Activated T-helper 1 cell treated with anti-CD3 and anti-CD28 coated beads, Interleukin-12 subunit alpha, Interleukin-12 subunit beta, Interleukin-2, Interleukin-4 antibody, amounts not matched to agents 30 ng/mL and 10 ng/mL and 1 ng/mL, durations not matched to agents 14 hours and 24 hours and 36 hours (primary cell): ENCODE measurements around the gene TNIK. TPM values are rescaled to one million over a fixed set of nuclear protein-coding genes. Genes with fewer than 3 reads are reported as not detected.
"Not testable (repeated sequence)": the region's sequence is repeated elsewhere in the genome, so short reads cannot be mapped to it uniquely, and the experiment has no call there.

Source experiments
- DNase-seq: peaks from one replicate; pipeline ENCODE4 v3.0.0; 2021; ENCODE audit warnings: low spot score
- H3K27ac Mint-ChIP-seq: one replicate; pipeline ENCODE4 v1.8.0; 2021; ENCODE audit warnings: mild to moderate bottlenecking, mixed read lengths
- H3K27me3 Mint-ChIP-seq: one replicate; pipeline ENCODE4 v1.8.0; 2022; ENCODE audit warnings: mild to moderate bottlenecking, moderate library complexity, mixed read lengths; ENCODE audit not compliant: insufficient read depth
- H3K36me3 Mint-ChIP-seq: one replicate; pipeline ENCODE4 v1.8.0; 2021; ENCODE audit warnings: low read depth, mixed read lengths
- H3K4me1 Mint-ChIP-seq: one replicate; pipeline ENCODE4 v1.8.0; 2021; ENCODE audit warnings: low read depth, mixed read lengths
- H3K4me3 Mint-ChIP-seq: one replicate; pipeline ENCODE4 v1.8.0; 2021; ENCODE audit warnings: mild to moderate bottlenecking, moderate library complexity, mixed read lengths
- H3K9me3 Mint-ChIP-seq: one replicate; pipeline ENCODE4 v1.8.0; 2021; ENCODE audit warnings: mixed read lengths
- intact Hi-C: fragments of 100-400 bp; cut with micrococcal nuclease; formaldehyde crosslinking; loops from one replicate; pipeline ENCODE4 v1.15.1; 2024
- total RNA-seq: library from RNA; stranded (reverse); gene quantifications from 2 replicates; pipeline ENCODE4 v1.2.3, GENCODE V29; 2022

TNIK gene
- total RNA-seq, 1 donor from 2014 or later = 21.5 TPM

DNA sequence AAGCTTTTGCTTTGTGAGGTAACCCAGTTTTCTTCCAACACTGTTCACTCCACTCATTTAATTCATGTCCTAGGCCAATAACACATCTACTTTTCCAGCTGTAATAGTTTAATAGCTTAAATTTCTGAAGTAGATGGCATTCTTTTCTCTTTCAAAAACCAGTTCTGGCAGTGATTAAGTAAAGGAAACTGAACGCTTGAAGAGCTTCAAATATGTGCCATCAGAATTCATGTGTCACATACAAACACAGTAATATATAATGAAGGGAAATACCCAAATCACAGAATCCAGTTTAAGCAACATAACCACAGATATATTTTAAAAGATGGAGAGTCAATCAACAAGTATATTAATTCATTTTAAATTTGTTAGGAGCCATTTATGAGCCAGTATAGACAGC lies 91.0 kb downstream of the TNIK start:
- Mint-ChIP-seq H3K4me3 (no peak overlapping the region), H3K36me3 (peaks cover 8% of the 10 kb centered on the region), H3K27me3 (no peaks in the 10 kb centered on the region), H3K27ac (no peak overlapping the region), H3K4me1 (no peaks in the 10 kb centered on the region), H3K9me3 (no peaks in the 10 kb centered on the region)
- no peak for DNase-seq
- intact Hi-C loops = no loop called here

DNA sequence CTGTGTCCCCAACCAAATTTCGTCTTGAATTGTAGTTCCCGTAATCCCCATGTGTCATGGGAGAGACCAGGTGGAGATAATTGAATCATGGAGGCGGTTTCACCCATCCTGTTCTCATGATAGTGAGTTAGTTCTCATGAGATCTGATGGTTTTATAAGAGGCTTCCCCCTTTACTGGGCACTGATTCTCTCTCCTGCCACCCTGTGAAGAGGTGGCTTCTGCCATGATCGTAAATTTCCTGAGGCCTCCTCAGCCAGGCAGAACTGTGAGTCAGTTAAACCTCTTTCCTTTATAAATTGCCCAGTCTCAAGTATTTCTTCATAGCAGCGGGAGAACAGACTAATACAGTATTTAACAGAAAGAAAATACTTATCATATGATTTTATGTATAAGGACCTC lies 93.5 kb downstream of the TNIK start:
- DNase-seq = not testable (repeated sequence)

DNA sequence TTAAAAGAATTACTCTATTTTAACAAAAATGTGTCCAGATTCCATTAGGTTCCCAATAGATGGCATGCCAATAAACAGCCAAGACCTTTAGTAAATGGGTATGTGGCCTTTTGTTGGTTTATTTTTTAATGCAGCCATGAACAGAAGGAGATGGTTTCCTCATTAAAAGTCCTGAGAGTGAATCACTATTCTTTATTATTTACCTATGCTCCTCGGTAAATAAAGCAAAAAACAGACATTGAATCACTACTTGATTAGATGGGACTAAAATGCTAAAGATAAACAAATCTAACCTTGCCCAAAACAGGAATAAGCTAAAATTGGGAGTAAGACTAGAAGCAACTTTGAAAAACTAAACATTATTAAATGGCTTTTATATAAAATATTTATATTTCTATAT lies 94.2 kb downstream of the TNIK start:
- H3K27ac Mint-ChIP-seq = no peak overlapping the region
- no peak overlapping the region for H3K4me3 Mint-ChIP-seq
- H3K27me3 Mint-ChIP-seq = no peaks in the 10 kb centered on the region

More for the DNA sequence above, 93.5 kb downstream of the TNIK start:
- H3K4me1 Mint-ChIP-seq, H3K27ac Mint-ChIP-seq, H3K36me3 Mint-ChIP-seq, H3K9me3 Mint-ChIP-seq, H3K4me3 Mint-ChIP-seq, H3K27me3 Mint-ChIP-seq, intact Hi-C loops: not testable (repeated sequence)

DNA sequence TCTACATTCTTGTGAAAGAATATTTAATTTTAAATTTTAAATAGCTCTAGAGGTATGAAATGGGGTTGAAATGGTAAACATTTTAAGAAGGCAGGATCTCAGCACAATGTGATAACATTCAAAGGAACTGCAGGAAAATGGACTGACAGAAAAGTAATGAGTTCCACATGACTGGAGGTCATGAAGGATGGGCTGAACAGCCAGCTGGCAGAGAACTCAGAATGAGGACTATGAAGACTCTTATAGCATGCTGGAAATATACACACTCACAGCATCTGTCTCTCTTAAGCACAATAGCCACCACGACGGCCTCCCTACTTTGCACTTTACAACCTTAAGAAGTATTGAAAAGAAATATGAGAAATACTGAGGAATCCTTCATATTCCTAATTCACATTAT lies 94.7 kb downstream of the TNIK start:
- no peak for DNase-seq
- H3K27me3 Mint-ChIP-seq = no peaks in the 10 kb centered on the region
- H3K4me3 Mint-ChIP-seq = no peak overlapping the region
- intact Hi-C loops = no loop called here
- peaks cover 4% of the 10 kb centered on the region for H3K4me1 Mint-ChIP-seq
- H3K27ac Mint-ChIP-seq = no peak overlapping the region
- no peaks in the 10 kb centered on the region for H3K9me3 Mint-ChIP-seq
- peaks cover 13% of the 10 kb centered on the region for H3K36me3 Mint-ChIP-seq

More for the DNA sequence above, 94.2 kb downstream of the TNIK start:
- intact Hi-C loops = no loop called here
- no peak for DNase-seq
- Mint-ChIP-seq H3K9me3 (no peaks in the 10 kb centered on the region), H3K36me3 (peaks cover 13% of the 10 kb centered on the region), H3K4me1 (no peaks in the 10 kb centered on the region)

DNA sequence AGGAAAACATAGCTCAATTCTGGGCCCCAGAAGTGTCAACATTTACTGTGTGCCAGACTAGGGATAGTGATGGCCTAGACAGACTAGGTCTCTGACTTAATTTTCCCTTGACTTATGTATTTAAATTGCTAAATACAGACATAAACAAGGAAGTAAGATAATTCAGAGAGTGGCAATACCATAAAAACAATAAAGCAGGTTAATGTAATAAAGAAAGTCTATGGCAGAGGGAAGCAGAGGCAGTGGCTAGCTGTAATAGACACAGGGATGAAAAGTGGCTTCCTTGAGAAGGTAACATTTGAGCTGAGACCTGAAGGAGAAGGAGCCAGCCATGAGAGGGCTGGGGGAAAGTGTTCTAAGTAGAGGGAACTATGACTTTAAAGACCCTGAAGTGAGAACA lies 95.7 kb downstream of the TNIK start:
- H3K4me3 Mint-ChIP-seq = no peak overlapping the region
- H3K27ac Mint-ChIP-seq = no peak overlapping the region
- no peaks in the 10 kb centered on the region for H3K27me3 Mint-ChIP-seq
- intact Hi-C loops = no loop called here
- peaks cover 11% of the 10 kb centered on the region for H3K36me3 Mint-ChIP-seq
- peaks cover 4% of the 10 kb centered on the region for H3K4me1 Mint-ChIP-seq
- no peak for DNase-seq
- no peaks in the 10 kb centered on the region for H3K9me3 Mint-ChIP-seq

DNA sequence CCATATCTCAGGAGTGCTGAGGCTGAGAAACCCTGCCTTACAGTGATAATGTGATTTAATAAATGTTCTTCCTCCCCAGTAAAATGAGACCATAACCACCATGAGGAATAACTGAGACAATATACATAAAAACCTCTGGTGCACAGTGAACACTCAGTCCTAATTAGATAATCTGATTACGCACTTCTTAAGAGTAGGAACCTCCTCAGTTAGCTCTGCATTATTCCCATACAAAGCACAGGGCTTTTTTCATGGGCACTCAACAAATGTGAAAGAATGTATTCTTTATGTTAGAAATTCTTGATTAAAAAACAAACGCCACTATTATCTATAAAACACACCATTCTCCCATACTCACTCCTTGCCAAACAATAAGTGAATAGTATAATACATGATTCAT lies 97.0 kb downstream of the TNIK start:
- no peak for DNase-seq
- H3K9me3 Mint-ChIP-seq = no peaks in the 10 kb centered on the region
- no peak overlapping the region for H3K27ac Mint-ChIP-seq
- no peak overlapping the region for H3K4me3 Mint-ChIP-seq
- peaks cover 10% of the 10 kb centered on the region for H3K4me1 Mint-ChIP-seq
- intact Hi-C loops = no loop called here
- no peaks in the 10 kb centered on the region for H3K27me3 Mint-ChIP-seq
- peaks cover 10% of the 10 kb centered on the region for H3K36me3 Mint-ChIP-seq

DNA sequence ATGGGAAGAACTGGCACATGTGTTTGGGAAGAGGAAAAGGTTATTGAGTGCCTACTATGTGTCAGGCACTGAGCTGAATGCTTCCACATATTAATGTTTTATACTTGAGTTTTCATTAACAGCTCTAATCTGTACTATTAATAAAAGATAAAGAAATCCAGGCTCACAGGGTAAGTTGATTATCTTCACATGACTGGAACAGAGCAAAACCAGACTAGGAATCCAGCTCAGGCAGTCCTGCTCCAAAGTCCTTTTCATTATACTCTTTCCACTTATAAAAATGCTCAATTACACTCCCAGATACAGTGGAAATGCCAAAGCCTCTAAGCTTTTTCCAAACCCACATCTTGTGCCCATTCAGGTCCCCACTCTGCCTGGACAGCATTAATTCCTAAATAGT lies 97.6 kb downstream of the TNIK start:
- Mint-ChIP-seq H3K9me3 (no peaks in the 10 kb centered on the region), H3K27ac (no peak overlapping the region), H3K27me3 (no peaks in the 10 kb centered on the region), H3K4me3 (no peak overlapping the region), H3K36me3 (peaks cover 6% of the 10 kb centered on the region), H3K4me1 (peaks cover 10% of the 10 kb centered on the region)
- no peak for DNase-seq
- intact Hi-C loops = no loop called here

DNA sequence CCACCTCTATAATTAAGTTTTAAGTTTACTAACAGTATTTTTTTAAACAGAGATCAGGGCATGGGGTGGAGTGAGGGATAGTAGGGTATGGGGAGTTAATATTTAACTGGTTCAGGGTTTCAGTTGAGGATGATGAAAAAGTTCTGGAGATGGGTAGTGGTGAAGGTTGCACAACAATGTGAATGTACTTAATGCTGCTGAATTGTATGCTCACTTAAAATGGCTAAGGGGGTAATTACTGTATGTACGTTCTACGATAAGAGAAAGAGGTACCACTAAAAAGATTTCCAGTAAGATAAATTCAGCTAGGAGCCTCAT lies 101.4 kb downstream of the TNIK start:
- Mint-ChIP-seq H3K27me3 (no peaks in the 10 kb centered on the region), H3K4me3 (no peak overlapping the region), H3K36me3 (peaks cover 7% of the 10 kb centered on the region), H3K4me1 (peaks cover 24% of the 10 kb centered on the region), H3K9me3 (no peaks in the 10 kb centered on the region), H3K27ac (no peak overlapping the region)
- DNase-seq = no peak
- intact Hi-C loops = no loop called here

DNA sequence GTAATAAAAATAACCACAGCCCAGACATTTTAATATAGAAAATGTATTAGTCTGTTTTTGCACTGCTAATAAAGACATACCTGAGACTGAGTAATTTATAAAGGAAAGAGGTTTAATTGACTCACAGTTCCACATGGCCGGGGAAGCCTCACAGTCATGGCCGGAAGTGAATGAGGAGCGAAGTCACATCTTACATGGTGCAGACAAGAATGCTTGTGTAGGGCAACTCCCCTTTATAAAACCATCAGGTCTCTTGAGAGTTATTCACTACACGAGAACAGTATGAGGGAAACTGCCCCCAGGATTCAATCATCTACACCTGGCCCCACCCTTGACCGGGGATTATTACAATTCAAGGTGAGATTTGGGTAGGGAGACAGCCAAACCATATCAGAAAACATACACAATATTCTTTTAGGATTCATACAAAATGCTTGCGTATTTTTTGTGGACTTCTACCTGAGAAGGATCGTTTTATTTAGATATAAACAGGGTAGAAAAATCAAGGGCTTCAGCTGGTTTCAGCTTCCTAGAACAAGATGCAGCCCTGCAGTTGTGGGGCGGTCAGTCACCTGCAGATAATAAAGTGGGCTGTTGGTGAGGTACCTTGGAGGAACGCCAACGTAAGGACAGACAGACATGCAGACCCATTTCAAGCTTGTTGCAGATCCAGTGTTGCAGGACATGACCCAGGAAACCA lies 101.9 kb downstream of the TNIK start:
- Mint-ChIP-seq H3K4me1 (peaks cover 24% of the 10 kb centered on the region), H3K27me3 (no peaks in the 10 kb centered on the region), H3K36me3 (peaks cover 5% of the 10 kb centered on the region), H3K4me3 (no peak overlapping the region), H3K9me3 (no peaks in the 10 kb centered on the region), H3K27ac (no peak overlapping the region)
- DNase-seq = no peak
- intact Hi-C loops = no loop called here

DNA sequence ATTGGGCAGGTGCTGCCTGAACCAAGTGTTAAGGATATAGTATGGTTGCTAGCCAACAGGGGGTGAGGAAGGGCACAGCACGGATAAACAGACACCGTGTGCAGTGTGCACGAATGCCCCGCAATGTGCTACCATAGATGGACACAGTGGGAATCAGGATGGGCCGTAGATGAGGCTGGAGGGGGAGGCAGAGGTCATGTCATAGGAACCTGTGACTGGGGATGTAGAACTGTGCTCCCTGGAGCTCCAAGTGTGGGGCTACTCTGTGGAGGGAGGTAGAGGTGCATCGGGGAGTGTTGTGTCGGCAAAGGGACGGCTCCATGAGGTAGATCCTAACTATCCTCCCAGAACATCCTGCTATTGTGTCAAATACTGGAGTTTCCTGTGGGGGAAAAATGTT lies 102.5 kb downstream of the TNIK start:
- Mint-ChIP-seq H3K27ac (no peak overlapping the region), H3K4me1 (peaks cover 24% of the 10 kb centered on the region), H3K36me3 (peaks cover 5% of the 10 kb centered on the region), H3K4me3 (no peak overlapping the region), H3K9me3 (no peaks in the 10 kb centered on the region), H3K27me3 (no peaks in the 10 kb centered on the region)
- intact Hi-C loops = no loop called here
- no peak for DNase-seq

DNA sequence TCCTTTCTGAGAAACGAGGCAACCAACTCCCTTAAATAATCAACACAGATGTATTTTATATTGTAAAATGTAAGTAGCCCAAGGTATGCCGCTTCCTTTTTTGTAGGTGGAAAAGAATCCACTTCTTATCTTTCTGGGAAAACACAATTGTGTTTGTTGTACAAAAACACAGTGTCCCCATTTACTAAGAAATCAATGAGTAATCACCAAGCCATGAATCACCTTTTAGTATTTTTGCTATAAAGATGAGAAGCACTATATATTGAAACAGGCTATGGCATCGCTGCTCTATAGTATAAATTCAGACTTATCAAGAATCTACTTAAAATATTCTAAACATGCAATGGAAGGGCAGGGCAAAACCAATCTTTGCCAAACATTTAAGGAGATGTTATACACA lies 104.0 kb downstream of the TNIK start:
- no peak overlapping the region for H3K4me3 Mint-ChIP-seq
- no peaks in the 10 kb centered on the region for H3K27me3 Mint-ChIP-seq
- peaks cover 30% of the 10 kb centered on the region for H3K4me1 Mint-ChIP-seq
- intact Hi-C loops = no loop called here
- H3K27ac Mint-ChIP-seq = no peak overlapping the region
- H3K9me3 Mint-ChIP-seq = no peaks in the 10 kb centered on the region
- DNase-seq = no peak
- peaks cover 5% of the 10 kb centered on the region for H3K36me3 Mint-ChIP-seq

DNA sequence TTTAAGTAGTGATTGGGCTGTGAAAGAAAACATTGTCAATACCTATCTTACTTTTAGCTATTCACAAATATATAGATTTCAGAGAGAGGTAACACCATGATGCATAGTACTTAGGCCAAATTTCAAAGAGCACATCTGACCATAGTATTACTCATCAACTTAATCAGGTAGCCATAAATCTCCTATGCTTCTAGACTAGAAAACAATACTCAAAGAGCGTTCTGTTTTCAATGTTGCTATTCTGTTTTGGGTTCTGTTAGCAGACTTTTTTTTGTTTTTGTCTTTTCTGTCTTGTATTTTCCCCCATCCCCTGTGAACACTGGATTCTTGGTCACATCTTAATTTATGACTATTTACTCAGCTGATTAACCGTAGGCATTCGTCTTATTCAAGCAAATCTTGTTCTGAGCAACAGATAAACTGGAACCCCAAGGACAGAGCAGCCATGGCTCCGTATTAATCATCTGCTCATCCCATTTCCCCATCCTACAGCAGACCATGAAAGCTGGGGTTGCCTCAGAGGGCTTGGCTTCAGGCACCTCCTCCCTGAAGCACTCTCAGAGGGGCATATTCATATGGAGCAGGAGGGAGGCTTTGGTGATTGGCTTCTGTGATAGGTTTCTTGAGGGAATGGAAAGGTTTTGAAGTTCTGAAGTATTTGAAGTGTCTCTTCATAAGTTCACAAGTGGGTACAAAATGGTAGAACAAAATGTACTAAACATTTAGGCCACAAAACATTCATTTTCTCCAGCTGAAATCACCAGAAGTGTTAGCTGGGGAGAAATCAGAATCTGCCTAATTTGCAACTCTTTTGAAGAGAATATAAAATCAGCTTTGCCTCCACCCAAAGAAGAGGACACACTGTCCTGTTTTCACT lies 105.3 kb downstream of the TNIK start:
- Mint-ChIP-seq H3K9me3 (no peaks in the 10 kb centered on the region), H3K27me3 (no peaks in the 10 kb centered on the region), H3K4me1 (peaks cover 26% of the 10 kb centered on the region), H3K4me3 (no peak overlapping the region), H3K36me3 (peaks cover 4% of the 10 kb centered on the region), H3K27ac (no peak overlapping the region)
- DNase-seq = no peak
- intact Hi-C loops = no loop called here

DNA sequence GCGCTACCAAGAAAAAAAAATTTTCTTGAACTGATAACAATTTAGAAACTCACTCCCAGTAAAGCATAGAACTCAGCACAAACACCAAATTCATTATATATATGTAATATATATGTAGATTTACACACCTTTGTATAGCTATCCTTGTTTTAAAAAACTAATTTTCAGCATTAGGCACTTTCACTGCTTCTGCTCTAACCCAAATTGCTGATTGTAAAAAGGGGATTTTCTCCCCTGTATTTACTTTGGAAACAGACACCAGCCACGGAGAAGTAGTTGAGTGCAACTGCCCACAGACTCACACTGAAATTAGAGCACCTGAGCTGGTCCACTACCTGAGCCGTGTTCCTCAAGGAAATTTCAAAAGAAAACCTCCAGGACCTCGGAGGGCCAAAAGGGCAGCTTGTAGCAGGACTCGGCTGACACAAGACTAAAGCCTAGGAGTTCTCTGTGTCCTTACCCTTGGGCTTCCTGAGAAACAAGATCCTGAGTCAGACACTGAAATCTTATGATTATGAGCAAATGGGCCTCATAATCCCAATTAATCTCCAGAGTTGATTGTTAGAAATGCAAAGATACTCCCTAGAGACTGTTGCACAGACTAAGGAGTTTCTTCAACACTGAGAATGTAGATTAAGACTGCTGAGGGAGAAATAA lies 106.0 kb downstream of the TNIK start:
- DNase-seq = no peak
- Mint-ChIP-seq H3K4me1 (peaks cover 30% of the 10 kb centered on the region), H3K9me3 (no peaks in the 10 kb centered on the region), H3K27ac (no peak overlapping the region), H3K27me3 (no peaks in the 10 kb centered on the region), H3K4me3 (no peak overlapping the region), H3K36me3 (peaks cover 4% of the 10 kb centered on the region)
- intact Hi-C loops = no loop called here
